Loucy (cell line): Measurements from ENCODE around the gene PADI1.
"Not testable (repeated sequence)": the region's sequence is repeated elsewhere in the genome, so short reads cannot be mapped to it uniquely, and the experiment has no call there.

ENCODE experiments used
- CTCF ChIP-seq: fragments of 200-600 bp; sonication (generic); conservative IDR thresholded peaks from 2 replicates; pipeline ENCODE4 v1.5.1; 2014; ENCODE audit warnings: mild to moderate bottlenecking, antibody characterized with exemption, low read length
- EZH2phosphoT487 ChIP-seq: fragments of 200-600 bp; IDR thresholded peaks from 2 replicates; pipeline ENCODE4 v1.6.1; 2018; ENCODE audit warnings: antibody characterized with exemption, mild to moderate bottlenecking, moderate library complexity, borderline replicate concordance

GRCh38 chr1:17241780-17242074, 36.8 kb downstream of the PADI1 start:
- not testable (repeated sequence) for TF ChIP-seq CTCF, EZH2phosphoT487
